ENCODE results near the gene PROKR2. TPM values are rescaled to one million over a fixed set of nuclear protein-coding genes. Genes with fewer than 3 reads are reported as not detected.

PROKR2 gene
- polyA plus RNA-seq (ENCODE audit: insufficient read length in 3 of 3), result not detected

GRCh38 chr20:5316188-5317158 lies at the start of gene PROKR2:
Gene PROKR2 (minus strand): TSS chr20:5316954. CDS start chr20:5314369, 2,585 bp downstream.
- peak in 1 of 3 donors; percentile 23 for DNase-seq (ENCODE audit: low read depth in 3 of 3, low spot score in 2 of 3)

- no peak for DNase-seq (ENCODE audit: low read depth in 3 of 3, low spot score in 2 of 3)
These were observed 48.3 kb upstream of the PROKR2 start for GRCh38 chr20:5364997-5365597.

GRCh38 chr20:5364136-5364821 lies 47.5 kb upstream of the PROKR2 start:
- no peak for DNase-seq (ENCODE audit: low read depth in 3 of 3, low spot score in 2 of 3)

GRCh38 chr20:5362771-5363170 lies 46.0 kb upstream of the PROKR2 start:
- no peak for DNase-seq (ENCODE audit: low read depth in 3 of 3, low spot score in 2 of 3)

- DNase-seq (ENCODE audit: low read depth in 3 of 3, low spot score in 2 of 3), result no peak
These were observed 44.4 kb upstream of the PROKR2 start for GRCh38 chr20:5361176-5361575.

- DNase-seq (ENCODE audit: low read depth in 3 of 3, low spot score in 2 of 3), result no peak
These were observed 41.2 kb upstream of the PROKR2 start for GRCh38 chr20:5357946-5358345.

GRCh38 chr20:5356941-5357340 lies 40.2 kb upstream of the PROKR2 start:
- no peak for DNase-seq (ENCODE audit: low read depth in 3 of 3, low spot score in 2 of 3)

- no peak for DNase-seq (ENCODE audit: low read depth in 3 of 3, low spot score in 2 of 3)
These were observed 38.1 kb upstream of the PROKR2 start for GRCh38 chr20:5354901-5355300.

GRCh38 chr20:5353624-5354496 lies 37.1 kb upstream of the PROKR2 start:
- no peak for DNase-seq (ENCODE audit: low read depth in 3 of 3, low spot score in 2 of 3)

GRCh38 chr20:5349448-5349847 lies 32.7 kb upstream of the PROKR2 start:
- DNase-seq (ENCODE audit: low read depth in 3 of 3, low spot score in 2 of 3), result no peak

- DNase-seq (ENCODE audit: low read depth in 3 of 3, low spot score in 2 of 3), result no peak
These were observed 25.3 kb upstream of the PROKR2 start for GRCh38 chr20:5342021-5342420.

- no peak for DNase-seq (ENCODE audit: low read depth in 3 of 3, low spot score in 2 of 3)
These were observed 14.6 kb upstream of the PROKR2 start for GRCh38 chr20:5331340-5331739.

- no peak for DNase-seq (ENCODE audit: low read depth in 3 of 3, low spot score in 2 of 3)
These were observed 11.5 kb upstream of the PROKR2 start for GRCh38 chr20:5328268-5328667.

- no peak for DNase-seq (ENCODE audit: low read depth in 3 of 3, low spot score in 2 of 3)
These were observed 10.6 kb upstream of the PROKR2 start for GRCh38 chr20:5327356-5327755.

GRCh38 chr20:5315807-5316187 lies 957 bp downstream of the PROKR2 start:
- DNase-seq (ENCODE audit: low read depth in 3 of 3, low spot score in 2 of 3), result no peak

GRCh38 chr20:5313916-5314315 lies 2.8 kb downstream of the PROKR2 start:
- DNase-seq (ENCODE audit: low read depth in 3 of 3, low spot score in 2 of 3), result no peak

- DNase-seq (ENCODE audit: low read depth in 3 of 3, low spot score in 2 of 3), result no peak
These were observed 4.2 kb downstream of the PROKR2 start for GRCh38 chr20:5312518-5312917.

- DNase-seq (ENCODE audit: low read depth in 3 of 3, low spot score in 2 of 3), result no peak
These were observed 6.8 kb downstream of the PROKR2 start for GRCh38 chr20:5309971-5310370.

GRCh38 chr20:5298811-5299210 lies 17.9 kb downstream of the PROKR2 start:
- no peak for DNase-seq (ENCODE audit: low read depth in 3 of 3, low spot score in 2 of 3)

GRCh38 chr20:5297280-5298004 lies 19.3 kb downstream of the PROKR2 start:
- DNase-seq (ENCODE audit: low read depth in 3 of 3, low spot score in 2 of 3), result no peak

All from right renal cortex interstitium (tissue), 3 donors.